Measurements from ENCODE around the gene GPATCH4.

Gene GPATCH4

GRCh38 chr1:156544592-156545102, 56.6 kb downstream of the GPATCH4 start:
- no peak overlapping the region for H3K4me3 ChIP-seq (ENCODE audit: low read depth, low read length)
- no peak for TF ChIP-seq CTCF (IDR thresholded peaks at IDR 0.05; ENCODE audit: low read depth, low read length)
- no peak for DNase-seq (ENCODE audit: low read depth, low spot score)
- in situ Hi-C loops (cut with HindIII; ENCODE audit: low sequenced_read_pairs) = no loop called here

Data from astrocyte of the spinal cord (primary cell).